TTC549 (cell line): ENCODE data around the gene HSBP1.

ENCODE experiments used
- FAIRE-seq: peaks from 2 replicates; lab custom pipeline; 2012; peaks lifted over from hg19 to GRCh38; lab: Jason Lieb, UNC

HSBP1 gene

DNA sequence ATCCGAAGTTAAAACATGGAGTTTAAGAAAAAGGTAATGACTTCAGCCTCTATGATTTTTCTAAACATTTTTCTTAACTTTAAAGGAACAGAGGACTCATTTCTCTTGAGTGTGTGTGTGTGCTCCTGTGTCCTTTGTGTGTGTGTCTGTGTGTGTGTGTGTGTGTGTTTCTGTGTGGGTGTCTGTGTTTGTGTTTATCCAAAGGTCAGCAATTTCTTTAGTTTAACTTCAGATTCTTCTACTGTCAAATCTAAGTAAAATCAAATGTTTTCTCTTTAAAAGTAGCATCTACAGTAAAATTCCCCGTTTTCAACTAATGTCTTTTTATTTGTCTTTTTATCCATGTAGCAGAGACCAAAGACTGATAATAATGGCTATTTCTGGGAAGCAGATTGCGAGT is 31.8 kb downstream of the HSBP1 start:
- FAIRE-seq = no peak

DNA sequence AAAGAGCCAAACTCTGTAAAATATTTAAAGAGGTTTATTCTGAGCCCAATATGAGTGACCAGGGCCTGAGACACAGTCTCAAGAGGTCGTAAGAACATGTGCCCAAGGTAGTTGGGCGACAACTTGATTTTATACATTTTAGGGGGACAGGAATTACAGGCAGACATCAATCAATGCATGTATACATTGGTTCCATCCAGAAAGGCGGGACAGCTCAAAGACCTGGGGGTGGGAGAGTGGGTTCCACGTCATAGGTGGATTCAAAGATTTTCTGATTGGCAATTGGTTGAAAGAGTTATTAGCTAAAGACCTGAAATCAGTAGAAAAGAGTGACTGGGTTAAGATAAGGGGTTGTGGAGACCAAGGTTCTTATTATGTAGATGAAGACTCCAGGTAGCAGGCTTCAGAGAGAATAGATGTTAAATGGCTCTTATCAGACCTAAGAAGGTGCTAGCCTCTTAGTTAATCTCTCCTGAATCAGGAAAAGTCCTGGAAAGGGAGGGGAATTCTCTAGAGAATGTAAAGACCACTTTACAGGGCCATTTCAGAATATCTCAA is 32.4 kb downstream of the HSBP1 start:
- FAIRE-seq = no peak

DNA sequence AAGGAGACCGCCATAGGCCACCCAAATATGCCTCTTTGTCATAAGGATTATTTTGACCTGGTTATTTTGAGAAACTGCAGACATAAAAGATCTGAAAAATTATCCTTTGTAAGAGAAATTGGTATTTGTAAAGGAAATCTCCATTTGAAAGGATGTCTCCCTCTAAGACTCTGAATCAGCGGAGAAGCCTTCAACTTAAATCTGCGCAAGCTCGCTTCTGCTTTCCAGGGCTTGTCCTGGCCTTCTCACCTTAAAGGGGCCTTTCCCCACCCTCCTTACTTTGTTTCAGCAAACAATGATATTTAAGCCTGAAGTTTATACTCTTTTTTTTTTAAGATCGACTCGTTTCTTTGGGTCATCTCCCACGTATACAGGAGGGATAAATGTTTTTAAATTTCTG is 34.5 kb downstream of the HSBP1 start:
- FAIRE-seq = no peak

DNA sequence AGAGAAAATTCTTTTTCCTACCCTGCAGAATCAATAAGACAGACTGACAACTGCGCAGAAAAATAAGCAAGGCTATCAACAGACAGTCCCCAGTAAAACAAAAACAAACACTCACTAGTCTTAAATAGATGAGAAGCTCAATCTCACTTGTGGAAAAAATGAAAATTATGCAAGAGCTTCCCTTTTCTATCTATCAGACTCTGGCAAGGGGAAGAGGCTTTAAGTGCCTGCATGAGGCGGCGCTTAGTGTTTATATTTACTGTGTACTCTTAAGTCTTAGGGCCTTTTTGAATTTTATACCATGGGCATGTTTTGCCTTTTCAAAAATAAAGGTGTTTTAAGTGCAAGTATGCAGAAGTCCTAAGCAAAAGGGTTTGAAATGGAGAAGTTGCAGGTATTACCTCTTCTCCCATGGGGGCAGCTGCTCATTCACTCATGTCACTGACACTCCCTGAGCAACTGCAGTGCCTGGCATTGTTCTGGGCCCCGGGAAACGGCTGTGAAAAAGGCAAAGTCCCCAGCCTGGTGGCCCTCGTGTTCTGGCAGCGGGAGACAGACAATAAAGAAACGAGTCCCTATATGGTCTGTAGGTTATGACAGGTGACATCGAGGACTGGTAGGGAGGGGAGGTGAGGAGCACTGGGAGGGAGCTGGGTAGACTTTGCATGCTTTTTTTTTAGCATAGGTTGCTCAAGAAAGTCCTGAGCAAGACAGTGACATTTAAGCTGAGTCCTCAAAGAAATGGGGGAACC is 35.2 kb downstream of the HSBP1 start:
- no peak for FAIRE-seq

DNA sequence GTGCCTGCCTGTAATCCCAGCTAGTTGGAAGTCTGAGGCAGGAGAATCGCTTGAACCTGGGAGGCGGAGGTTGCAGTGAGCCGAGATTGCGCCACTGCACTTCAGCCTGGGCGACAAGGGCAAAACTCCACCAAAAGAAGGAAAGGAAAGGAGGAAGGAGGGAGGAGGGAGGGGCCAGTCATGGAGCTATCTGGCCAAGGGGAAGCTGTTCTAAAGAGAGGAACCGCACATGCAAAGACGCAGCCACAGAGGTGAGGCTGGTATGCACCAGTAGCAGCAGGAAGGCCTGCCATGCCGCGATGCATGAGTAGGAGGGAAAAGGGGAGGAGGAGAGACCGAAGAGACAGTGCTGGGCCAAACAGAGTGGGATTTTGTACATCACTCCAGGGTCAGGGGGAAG is 35.9 kb downstream of the HSBP1 start:
- FAIRE-seq = no peak

DNA sequence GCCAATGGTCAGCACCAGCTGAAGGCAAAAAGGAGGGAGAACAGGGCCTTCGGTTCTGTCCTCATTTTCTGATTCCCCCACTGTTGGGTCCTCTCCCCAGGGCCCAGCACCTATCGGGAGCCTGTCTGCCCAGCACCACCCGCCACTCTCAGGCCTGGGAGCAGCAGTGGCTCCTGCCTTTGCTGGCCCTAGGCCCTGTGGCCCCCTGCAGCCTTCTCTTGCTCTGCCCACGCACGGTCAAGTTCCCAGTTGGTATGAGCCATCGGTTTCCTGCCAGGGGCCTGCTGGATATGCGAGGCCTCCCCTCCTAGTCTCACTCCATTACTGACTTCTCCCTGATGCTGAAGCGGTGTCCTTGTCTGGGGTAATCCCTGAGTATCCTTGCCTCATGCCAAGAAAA is 37.5 kb downstream of the HSBP1 start:
- no peak for FAIRE-seq

DNA sequence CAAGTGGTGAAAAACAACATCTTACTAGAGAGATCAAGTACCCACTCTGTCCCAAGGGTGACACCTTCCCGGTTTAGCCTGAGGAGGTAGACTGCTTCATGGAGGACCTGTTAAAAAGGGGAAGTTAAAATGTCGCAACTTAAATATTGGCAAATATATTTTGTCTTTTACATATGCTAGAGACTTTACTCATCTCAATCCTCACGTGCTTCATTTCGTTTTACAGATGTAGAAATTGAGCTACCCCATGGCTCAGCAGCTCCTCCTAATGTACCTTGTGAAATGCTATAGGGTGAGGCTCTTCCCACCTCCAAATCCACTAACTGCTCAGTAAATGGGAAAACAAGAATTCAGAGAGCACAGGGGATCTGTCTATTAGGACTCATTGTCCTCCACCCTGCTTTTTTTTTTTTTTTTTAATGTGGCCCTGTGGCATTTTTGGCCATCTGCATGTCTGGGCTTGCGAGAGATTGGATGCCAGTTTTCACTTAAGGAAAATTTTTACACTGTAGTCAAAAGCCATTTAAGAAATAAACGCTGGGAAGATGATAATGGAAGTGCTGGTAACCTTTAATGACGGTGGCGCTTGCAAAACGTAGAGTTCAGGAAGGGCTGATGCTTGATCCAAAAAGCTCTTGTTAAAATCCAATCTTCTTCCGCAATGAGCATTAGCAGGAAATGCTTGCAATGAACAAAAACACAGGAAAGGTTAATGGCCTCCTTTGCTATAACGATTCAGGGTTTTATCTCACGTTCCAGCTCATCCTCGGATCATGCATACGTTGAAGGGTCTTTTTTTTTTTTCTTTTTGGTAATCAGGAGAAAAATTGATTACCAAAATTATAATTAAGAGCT is 39.8 kb downstream of the HSBP1 start:
- no peak for FAIRE-seq

DNA sequence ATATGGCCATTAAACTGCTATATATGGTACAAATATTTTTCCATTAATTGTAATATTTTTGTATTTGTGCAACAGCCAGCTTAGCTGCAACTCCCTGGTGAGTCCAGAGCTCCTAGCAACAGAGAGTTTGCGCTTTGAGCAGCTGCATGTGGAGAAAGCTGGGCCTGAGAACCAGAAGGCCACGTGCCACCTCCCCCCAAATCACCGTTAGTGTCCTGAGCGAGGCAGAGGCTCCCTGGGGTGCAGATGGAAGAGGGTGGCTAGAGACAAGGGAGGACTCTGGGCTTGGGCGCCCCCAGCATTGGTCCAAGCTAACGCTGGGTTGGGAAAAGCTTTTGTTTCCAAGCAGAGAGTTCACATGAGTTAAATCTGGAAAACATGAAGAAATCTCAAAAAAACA is 41.6 kb downstream of the HSBP1 start:
- FAIRE-seq = no peak

DNA sequence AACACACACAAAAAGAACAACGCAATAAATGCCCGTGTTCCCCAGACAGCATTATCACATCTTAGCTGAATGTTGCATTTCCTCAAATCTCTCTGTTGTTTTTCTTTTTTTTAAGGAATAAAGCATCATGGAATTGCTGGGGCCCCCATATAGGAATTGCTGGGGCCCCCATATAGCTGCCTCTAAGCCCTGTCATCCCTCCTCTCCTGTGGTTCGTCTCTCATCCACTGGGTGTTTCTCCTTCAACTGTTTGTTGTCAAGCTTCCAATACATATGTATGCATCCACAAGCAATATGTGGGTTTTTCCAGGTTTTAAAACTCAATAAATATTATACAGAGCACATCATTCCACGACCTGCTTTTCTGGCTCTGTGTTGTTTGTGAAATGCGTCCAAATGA is 43.2 kb downstream of the HSBP1 start:
- no peak for FAIRE-seq

DNA sequence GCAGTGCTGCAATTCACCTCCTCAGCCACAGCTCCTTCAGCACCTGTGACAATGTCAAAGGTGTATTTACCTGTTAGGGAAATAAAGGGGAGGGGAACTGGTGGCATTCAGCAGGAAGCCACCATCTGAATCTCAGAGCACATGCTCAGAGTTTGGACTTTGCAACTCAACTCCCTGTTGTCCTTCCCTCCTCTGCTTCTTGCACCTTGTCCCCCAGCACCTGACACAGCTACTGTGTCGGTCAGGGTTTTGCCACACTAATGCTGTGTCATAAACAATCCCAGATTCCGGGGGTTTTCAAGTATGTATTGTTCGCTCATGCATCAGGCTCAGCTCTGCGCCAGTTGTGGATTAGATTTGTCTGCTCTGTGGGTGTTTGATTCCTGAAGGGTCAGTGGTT is 43.7 kb downstream of the HSBP1 start:
- no peak for FAIRE-seq

DNA sequence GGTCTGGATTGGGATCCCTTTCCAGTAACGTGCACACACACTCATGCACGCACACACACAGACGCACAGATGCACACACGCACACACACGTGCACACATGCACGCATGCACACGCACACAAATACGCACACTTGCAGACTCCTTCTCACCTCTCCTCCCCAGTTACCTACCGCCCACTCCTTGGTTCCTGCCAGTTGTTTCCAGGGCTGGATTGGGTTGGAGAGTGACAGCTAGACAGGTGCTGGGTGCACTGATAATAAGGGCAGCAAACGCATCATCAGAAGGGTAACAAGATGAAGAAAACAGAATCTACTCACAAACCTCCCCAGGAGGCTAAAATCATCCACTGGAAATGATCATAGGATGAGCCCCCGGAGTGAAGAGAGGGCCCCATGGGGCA is 45.0 kb downstream of the HSBP1 start:
- no peak for FAIRE-seq

DNA sequence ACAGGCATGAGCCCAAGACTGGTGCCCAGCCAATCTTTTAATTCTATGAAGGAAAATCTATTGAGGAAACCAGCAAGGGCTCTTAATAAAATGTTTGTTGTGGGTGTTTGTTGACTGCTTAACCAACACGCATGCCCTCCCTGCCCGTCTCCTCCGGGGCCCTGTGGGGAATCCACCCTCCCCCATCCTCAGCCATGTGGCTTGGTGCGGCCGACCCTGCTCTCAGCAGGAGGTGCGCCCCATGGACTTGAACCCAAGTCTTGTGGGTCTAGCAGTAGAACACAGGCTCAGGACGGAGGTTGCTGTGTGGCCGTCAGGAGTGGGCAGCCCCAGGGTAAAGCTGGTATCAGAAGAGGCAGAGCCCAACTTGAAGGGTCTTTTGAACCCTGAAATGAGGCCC is 46.1 kb downstream of the HSBP1 start:
- FAIRE-seq = no peak

DNA sequence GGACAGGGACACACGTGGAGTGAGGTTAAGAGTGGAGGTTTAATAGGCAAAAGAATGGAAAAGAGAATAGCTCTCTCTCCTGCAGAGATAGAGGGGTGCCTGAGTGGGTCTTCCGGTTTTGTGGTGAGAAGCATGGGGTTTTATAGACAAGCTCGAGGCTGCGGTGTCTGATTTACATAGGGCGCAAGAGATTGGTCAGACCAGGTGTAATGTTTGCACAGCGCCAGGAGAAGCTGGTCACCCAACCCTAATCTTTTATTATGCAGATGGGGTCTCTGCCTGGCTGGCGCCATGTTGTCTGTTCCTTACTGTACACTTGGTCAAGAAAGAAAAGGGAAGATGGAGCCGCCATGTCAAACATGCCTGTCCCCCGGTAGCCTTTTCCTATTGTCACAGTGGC is 46.6 kb downstream of the HSBP1 start:
- no peak for FAIRE-seq

DNA sequence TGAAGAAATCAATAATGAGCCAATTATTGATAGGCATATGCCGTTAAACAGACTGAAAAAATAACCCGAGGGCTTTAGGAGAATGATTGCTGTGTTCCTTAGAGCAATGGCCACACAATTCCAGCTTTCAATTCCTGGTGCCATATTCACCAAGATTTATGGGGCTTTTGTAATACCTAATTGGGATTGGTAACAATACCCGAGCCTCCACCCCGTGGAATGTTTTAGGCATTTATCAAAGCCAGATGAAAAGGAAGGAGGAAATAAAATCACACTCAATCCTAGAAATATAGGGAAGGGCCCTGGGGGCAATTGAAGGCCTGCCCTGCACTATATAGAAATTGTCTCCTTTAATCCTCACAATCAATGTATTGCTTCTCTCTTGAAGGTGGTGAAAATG is 49.0 kb downstream of the HSBP1 start:
- FAIRE-seq = no peak

DNA sequence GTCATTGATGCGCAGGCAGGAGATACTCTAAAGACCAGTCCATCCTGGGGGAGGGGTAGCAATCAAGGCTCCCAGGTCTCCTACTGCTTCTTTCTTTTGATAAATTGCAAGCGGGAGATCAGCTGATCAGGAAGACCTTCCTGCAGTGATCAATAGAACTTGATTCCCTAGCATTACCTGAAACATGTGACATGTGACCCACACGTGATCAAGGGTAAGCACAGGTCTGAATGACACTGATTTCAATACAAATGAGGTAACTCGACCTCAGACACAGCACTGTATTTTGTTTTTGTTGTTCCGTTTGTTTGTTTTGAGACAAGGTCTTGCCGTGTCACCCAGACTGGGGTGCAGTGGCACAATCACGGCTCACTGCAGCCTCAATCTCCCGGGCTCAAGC is 51.5 kb downstream of the HSBP1 start:
- FAIRE-seq = no peak

DNA sequence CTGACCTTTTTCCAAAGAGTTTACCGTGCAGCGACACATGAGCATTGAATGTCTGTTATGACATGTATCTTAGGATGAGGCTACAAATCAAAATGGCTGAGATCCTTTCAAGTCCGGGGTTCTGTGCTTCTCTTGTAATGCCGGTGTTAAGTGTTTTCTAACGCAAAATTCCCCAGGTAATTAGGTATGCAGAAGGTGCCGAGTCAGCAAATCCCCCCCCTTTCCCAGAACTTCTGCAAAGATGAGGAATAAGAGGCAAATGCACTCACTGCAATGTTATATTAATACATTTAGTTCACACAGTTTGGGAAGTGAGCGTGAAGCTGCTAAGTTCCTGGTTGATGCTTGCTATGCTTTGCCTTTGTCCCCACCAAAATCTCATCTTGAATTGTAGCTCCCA is 54.9 kb downstream of the HSBP1 start:
- FAIRE-seq = no peak

DNA sequence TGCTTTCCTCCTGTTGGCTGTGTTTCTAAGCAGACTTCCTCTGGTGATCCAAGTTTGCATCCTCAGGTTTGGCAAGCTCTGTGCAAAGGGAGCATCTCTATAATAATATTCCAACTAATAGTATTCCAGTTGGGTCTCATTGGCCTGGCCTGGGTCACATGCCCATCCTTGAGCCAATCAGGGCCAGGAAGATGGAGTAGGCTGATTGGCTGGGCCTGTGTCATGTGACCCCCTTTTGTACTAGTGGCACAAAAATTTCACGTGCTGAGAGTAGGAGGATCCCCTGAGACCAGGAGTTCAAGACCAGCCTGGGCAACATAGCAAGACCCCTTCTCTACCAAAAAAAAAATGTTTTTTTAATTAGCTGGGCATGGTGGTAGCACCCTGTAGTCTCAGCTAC is 55.9 kb downstream of the HSBP1 start:
- no peak for FAIRE-seq
